ENCODE data around the gene NELFCD. TPM values are rescaled to one million over a fixed set of nuclear protein-coding genes. Genes with fewer than 3 reads are reported as not detected.
A peak's percentile ranks its signal among the peaks of the same experiment; 100 is the strongest.

The NELFCD gene
- total RNA-seq, 3 donors from 2014 or later = 47.9 to 51.7 (median 50.0) TPM

DNA sequence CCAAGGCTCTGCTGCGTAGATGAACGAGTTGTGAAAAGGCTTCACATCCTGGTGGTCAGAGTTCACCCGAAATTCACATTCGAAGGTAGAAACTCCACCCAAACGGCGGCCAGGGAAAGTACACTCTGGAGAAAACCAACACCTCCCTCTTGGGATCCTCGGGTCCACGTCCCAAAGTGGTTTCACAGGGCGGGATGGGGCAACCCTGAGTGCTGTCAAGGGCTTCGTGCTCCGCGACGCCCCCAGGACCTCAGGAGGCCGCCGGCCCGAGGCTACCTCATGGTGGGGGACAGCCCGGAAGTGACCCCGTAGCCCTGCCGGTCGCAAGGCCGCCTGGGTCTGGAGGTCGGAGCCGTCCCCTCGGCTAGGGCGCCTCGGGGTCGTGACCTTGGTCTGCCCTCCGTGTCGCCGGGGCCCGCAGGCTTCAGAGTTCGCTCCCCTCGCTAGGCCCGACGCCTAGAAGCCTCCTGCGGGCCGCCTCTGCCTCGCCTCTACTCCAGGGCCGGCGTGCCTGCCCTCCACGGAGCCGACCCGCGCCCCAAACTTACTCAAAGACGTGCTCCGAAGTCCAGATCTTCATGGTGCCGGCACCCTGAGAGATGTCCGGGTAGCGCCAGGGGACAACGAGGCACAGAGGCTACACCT lies 61.2 kb downstream of the NELFCD start, which contains the start of gene PRELID3B:
PRELID3B (minus strand) TSS at position 636 of the 645 bp plus-strand sequence; CDS start at position 580, 56 bp downstream.
- peak; percentile 55 for ATAC-seq
- TF ChIP-seq, protein P1, sequence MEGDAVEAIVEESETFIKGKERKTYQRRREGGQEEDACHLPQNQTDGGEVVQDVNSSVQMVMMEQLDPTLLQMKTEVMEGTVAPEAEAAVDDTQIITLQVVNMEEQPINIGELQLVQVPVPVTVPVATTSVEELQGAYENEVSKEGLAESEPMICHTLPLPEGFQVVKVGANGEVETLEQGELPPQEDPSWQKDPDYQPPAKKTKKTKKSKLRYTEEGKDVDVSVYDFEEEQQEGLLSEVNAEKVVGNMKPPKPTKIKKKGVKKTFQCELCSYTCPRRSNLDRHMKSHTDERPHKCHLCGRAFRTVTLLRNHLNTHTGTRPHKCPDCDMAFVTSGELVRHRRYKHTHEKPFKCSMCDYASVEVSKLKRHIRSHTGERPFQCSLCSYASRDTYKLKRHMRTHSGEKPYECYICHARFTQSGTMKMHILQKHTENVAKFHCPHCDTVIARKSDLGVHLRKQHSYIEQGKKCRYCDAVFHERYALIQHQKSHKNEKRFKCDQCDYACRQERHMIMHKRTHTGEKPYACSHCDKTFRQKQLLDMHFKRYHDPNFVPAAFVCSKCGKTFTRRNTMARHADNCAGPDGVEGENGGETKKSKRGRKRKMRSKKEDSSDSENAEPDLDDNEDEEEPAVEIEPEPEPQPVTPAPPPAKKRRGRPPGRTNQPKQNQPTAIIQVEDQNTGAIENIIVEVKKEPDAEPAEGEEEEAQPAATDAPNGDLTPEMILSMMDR (IDR thresholded peaks at IDR 0.05) = no peak
- H3K4me3 ChIP-seq = peak within 1 kb of the TSS; percentile 58
- intact Hi-C loops (cut with DNase I, micrococcal nuclease) = no loop called here
- peak in 2 of 3 donors; percentile 65 to 76 for DNase-seq
- peaks cover 30% of the 10 kb centered on the region for H3K4me1 ChIP-seq (ENCODE audit: low read depth)
- no peaks in the 10 kb centered on the region for H3K9me3 ChIP-seq
- H3K36me3 ChIP-seq (ENCODE audit: low read depth) = no peaks in the 10 kb centered on the region

DNA sequence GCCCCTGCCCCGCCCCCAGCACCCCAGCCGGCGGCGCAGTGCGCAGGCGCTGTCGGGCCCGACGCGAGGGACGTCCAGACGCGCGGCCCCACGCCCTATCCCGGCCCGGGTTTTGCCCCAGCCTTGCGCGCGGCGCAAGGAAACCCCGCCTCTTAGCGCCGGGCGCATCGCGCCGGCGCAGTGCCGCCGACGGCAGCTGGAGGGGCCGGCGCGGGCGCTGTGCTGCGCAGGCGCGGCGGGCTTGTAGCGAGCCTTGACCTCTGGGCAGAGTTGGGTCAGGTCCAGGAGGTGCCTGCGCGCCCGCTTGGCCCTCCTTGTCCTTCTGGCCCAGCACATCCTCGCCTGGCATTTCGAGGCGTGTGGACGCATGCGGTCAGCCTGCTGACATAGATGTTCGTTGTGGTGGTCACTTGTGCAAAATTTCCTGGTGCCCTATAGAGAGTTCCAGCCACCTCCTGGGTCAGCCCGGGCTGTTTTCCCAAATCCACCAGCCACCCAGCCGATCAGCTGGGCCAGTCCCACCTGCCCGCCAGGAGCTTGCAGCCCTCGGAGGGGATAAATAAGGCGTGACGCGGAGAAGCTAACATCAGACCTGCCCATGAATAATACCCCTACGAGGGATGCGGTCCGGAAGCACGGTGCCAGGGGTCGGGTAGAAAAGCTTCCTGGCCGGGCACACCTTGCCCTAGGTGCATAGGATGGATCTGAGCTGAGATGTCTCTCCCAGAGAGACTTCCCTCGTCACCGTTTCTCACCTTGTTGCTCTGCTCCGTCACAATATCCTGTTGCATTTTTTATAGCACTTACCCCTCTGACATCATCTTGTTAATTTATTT lies 62.0 kb downstream of the NELFCD start:
- ATAC-seq (peak; percentile 96), DNase-seq (peak; percentile 93 to 98 (median 97))
- no peaks in the 10 kb centered on the region for H3K36me3 ChIP-seq (ENCODE audit: low read depth)
- no peaks in the 10 kb centered on the region for H3K9me3 ChIP-seq
- H3K4me1 ChIP-seq (ENCODE audit: low read depth) = peaks cover 37% of the 10 kb centered on the region
- intact Hi-C loops (cut with DNase I, micrococcal nuclease) = no loop called here
- peak overlapping the region; percentile 58 for H3K4me3 ChIP-seq
- TF ChIP-seq, protein P1 (IDR thresholded peaks at IDR 0.05) = peak; percentile 15

DNA sequence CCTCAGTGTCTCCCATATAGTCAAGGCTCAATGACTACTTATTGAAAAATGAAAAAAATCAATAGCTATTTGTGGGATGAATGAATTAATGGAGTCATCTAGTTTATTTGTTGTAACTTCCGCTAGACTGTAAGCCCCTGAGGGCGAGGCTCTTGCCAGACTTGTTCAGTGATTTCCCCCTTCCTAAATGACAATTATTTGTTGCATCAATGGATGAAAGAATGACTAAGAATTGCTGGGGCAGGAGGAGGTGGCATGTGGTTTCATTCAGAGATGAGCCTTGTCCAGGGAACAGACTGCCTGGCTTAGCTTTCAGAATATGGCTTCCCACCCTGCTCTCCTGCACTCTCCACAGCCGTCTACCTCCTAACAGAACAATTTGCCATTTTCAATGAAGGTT lies 62.6 kb downstream of the NELFCD start:
- intact Hi-C loops (cut with DNase I, micrococcal nuclease) = no loop called here
- no peak for DNase-seq
- no peaks in the 10 kb centered on the region for H3K9me3 ChIP-seq
- no peaks in the 10 kb centered on the region for H3K36me3 ChIP-seq (ENCODE audit: low read depth)
- peaks cover 44% of the 10 kb centered on the region for H3K4me1 ChIP-seq (ENCODE audit: low read depth)
- no peak overlapping the region for H3K4me3 ChIP-seq
- TF ChIP-seq, protein P1 (IDR thresholded peaks at IDR 0.05) = no peak
- no peak for ATAC-seq

DNA sequence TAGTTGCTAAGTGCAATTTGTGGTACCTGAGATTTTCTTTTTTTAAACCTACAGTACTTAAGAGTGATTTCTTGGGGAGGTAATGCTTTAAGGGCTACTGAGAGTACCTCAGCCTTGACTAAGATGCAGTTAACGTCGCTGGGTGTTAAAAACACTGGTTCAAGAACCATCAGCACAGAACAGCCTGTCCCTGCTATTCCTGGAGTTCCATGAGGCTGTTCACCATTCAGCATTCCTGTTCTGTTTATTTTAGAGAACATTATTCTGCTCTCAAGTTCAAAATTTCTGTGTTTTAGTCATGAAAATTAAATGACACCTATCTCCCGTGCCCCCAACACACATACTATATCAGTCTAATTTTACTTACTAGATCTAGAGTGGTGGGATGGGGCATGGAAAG lies 63.2 kb downstream of the NELFCD start:
- intact Hi-C loops (cut with DNase I, micrococcal nuclease) = no loop called here
- no peak for DNase-seq
- H3K36me3 ChIP-seq (ENCODE audit: low read depth) = no peaks in the 10 kb centered on the region
- no peaks in the 10 kb centered on the region for H3K9me3 ChIP-seq
- peaks cover 42% of the 10 kb centered on the region for H3K4me1 ChIP-seq (ENCODE audit: low read depth)
- TF ChIP-seq, protein P1 (IDR thresholded peaks at IDR 0.05) = no peak
- no peak for ATAC-seq
- H3K4me3 ChIP-seq = no peak overlapping the region

Other genes starting within 250 kb of the NELFCD start
- gene GNAS-AS1, start 130.4 kb upstream of the NELFCD start, total RNA-seq = 1 to 10 TPM in 2 of 3 donors, under 1 TPM in 1; 0.54 to 1.4 (median 1.0) TPM
- gene GNAS, start 128.5 kb upstream of the NELFCD start, total RNA-seq = 100 to 1,000 TPM; 583 to 659 (median 632) TPM
- gene CTSZ, start 26.0 kb downstream of the NELFCD start, total RNA-seq = 100 to 1,000 TPM; 269 to 272 (median 271) TPM
- gene TUBB1, start 38.2 kb downstream of the NELFCD start, total RNA-seq = not detected
- 10 to 100 TPM; 65.4 to 76.1 (median 71.3) TPM for gene ATP5F1E, start 51.1 kb downstream of the NELFCD start, total RNA-seq
- 100 to 1,000 TPM in 2 of 3 donors, 10 to 100 TPM in 1; 82.3 to 142 (median 121) TPM for gene PRELID3B, start 61.5 kb downstream of the NELFCD start, total RNA-seq
- gene ZNF831, start 182.6 kb downstream of the NELFCD start, total RNA-seq = under 1 TPM; 0.38 to 0.89 (median 0.57) TPM